NCI-H1930 (cell line): ENCODE measurements around the gene ZFYVE21.
"Not testable (repeated sequence)": the region's sequence is repeated elsewhere in the genome, so short reads cannot be mapped to it uniquely, and the experiment has no call there.

Experiments
- DNase-seq, 2 experiments: peaks; one replicate each; lab custom pipeline; 2025; lab: John Stamatoyannopoulos, UW

Gene ZFYVE21

DNA sequence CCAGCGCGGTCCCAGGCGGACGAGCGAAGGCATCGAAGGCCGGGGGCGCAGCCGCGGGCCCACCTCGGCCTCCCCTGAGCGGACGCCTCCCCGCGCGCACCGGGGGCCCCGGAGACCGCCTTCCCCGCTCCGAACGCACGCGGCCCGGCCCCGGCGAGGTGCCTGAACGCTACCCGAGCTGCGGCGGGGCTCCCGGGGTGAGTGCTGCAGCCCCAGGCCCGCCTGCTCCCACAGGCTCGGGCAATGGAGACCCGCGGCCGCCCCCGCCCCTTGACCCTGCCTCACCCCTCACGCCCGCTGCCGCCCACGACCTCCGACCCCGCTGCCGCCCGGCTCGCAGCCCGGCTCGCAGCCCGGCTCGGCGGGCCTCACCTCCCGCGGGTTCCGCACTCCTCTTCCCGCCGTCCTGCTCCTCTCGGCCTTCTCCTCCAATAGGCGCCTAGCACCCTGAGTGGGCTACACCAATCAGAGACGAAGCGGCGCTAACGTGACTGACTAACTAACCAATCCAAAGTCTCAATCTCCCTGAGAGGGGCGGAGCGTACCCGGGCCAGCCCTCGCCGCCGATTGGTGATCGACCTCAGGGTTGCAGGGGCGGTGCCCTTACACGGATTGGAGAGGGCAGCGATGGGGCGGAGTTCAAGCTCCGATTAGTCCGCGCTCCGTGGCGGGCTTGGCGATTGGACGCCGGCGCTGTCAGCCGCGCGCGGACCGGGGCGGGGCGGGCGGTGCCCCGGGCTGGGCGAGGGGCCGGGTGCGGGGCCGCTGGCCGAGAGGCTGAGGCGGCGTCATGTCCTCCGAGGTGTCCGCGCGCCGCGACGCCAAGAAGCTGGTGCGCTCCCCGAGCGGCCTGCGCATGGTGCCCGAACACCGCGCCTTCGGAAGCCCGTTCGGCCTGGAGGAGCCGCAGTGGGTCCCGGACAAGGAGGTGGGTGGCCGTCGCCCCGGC, at the start of gene ZFYVE21, which contains the start of gene XRCC3:
TSS of gene ZFYVE21 (plus strand) at position 759 of the 949 bp plus-strand sequence. CDS start at position 791, 32 bp downstream.
TSS of gene XRCC3 (minus strand) at position 400 of the 949 bp plus-strand sequence. CDS start 4,364 bp downstream, outside the sequence.
- peak; percentile 98 to 99 for DNase-seq

DNA sequence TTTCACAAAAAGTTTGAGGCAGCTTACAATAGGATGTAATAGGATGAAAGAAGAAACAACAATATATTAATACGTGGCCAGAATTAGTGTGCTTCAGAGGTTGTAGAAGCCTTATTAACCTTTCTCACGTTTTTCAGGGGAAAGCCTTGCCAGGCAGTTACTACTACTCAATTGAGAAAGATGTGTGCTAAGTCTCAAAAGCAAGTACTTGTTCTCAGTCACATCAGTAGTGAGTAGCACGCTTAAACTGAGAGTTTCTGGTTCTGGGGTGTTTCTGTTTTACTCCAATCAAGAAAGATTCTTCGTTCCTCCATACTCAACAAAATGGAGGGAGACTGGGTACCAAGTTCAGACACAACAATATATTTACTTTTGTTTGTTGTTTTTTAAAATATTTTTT, 47.9 kb upstream of the ZFYVE21 start:
- DNase-seq: no peak

DNA sequence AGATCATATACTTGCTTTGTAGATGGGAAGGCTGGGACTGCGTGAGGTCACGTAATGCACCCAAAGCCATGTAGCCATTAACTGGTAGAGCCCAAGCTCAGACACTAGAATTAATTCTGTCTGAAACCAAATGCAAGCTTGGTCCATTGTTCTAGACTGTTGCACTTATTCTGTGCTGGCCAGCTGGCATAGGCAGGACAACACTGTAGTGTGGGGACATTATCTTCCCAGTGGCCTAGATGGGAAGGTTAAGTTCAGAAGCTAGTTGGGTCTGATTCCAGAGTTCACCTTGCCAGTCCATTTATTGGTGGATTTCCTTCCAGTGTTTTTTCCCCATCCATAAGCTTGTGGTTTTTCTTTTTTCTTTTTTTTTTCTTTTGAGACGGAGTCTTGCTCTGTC, 47.5 kb upstream of the ZFYVE21 start:
- DNase-seq: no peak

DNA sequence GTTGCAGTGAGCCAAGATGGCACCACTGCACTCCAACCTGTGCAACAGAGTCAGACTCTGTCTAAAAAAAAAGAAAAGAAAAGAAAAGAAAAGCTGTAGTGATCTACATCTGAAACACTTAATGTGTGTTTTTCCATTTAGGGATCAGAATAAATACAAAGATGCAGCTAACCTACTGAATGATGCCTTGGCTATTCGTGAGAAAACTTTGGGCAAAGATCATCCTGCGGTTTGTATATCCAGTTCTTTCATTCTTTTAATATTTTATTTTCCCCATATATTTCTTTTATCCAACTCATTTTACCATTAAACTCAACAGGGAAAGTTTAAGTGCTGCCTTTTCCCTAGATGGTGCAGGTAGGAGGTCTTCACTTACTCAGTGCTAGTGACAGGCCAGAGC, 46.2 kb upstream of the ZFYVE21 start:
- no peak for DNase-seq

DNA sequence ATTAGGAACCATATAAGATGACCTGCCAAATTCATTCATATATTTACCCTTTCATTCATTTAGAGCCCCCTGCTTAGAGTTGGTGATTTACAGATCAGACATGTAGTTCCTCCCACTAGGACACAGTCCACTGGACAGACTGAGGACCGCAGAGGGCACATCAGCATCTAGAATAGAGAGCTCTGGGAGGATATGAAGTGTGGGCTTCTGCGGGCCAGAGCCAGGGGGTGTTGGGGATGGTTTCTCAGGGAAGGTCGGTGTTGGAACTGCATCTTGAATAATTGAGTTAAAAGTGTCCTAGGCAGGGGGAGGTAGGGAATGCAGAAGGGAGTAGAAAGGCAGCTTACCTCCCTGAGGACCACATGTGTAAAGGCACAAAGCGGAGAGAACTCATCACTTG, 43.7 kb upstream of the ZFYVE21 start:
- no peak for DNase-seq

DNA sequence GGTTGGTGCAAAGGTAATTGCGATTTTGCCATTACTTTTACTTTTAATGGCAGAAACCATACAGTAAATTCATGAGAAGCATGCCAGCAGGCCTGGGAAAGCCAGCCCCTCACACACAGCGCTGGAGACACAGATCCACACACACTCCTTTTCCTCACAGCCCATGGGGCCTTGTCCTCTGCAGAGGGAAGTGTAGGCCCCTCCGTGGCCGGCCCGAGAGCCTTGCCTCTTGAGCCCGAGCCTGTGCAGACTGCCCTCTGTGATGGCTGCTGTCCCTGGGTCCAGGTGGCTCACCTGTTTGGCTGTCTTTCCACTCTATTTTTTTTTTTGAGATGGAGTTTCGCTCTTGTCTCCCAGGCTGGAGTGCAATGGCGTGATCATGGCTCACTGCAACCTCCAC, 39.7 kb upstream of the ZFYVE21 start:
- no peak for DNase-seq

DNA sequence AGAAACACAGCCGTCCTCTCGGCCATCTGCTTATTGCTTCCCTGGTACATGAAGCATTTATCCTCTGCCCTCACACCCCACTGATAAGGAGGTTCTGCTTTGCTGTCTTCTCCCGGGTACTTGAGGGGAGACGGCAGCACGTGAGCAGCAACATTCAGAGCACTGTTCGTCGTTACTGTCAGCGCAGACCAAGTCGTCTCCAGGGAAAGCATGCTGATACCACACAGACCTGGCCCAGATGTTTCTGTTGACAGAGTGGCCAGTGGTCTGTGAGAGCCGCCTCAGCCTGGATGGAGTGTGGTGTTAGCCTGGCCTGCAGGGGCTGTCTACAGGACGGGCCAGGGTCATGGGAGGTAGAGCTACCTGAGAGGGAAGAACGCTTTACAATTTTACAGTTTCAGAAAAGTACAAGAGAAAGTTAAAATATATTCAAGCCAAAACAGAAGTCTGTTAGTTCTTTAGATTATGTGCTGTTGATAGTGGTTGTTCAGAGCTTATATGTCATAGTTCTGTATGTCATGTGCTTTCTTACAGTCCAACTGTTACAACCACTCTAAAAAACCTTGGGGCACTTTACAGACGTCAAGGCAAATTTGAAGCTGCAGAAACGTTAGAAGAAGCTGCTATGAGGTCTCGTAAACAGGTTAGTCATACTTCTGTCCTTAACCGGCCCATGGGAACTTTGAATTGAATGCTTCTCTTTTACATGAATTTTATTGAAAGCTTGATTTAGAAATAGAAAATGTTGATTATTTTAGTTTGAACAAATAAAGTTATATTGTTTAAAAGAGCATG, 38.5 kb upstream of the ZFYVE21 start:
- DNase-seq: no peak

DNA sequence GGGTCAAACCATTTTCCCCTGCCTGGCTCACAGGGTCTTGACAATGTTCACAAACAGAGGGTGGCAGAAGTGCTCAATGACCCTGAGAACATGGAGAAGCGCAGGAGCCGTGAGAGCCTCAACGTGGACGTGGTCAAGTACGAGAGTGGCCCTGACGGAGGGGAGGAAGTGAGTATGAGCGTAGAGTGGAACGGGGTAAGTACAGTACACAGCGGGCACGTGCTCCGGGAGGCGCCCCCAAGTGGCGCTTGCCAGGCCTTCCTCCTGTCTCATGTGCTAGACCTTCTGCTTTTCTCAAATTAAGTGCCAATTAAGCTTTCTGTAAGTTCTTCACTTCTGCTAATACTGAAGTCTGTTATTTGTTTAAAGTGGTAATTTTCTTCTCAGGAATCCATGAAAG, 36.3 kb upstream of the ZFYVE21 start:
- DNase-seq: no peak

DNA sequence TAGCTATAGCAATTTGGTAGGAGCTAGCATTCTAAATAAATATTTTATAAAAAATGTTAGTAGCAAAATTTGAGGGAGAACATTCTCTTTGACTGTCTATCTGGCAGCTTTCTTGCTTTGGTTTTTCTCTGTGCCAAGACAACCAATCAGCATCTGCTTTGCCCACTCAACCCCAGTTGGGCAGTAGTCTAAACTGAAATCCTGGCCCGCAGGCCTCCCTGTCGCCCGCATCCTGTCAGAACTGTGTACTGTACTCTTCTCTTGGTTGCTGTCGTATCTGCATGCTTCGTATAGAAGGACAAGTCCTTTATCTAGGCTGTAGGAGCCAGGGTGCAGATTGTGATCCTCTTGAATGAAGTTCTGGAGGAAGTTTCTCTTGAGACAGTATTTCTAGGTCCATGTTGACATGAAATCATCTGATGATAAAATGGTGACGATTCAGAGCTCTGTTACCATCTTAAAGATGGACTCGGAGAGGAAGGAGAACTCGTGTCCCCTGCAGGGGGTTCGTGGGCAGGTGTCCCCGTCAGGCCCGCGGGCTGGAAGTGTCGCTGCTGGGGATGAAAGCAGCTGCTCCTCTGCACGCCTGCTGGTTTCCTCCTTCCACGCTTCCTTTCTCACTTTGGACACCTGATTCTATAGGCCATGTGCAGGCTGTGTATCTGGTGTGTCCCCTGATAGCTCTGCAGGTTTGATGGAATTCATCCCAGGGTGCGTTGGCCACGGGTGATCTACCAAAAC, 34.9 kb upstream of the ZFYVE21 start:
- DNase-seq: no peak

DNA sequence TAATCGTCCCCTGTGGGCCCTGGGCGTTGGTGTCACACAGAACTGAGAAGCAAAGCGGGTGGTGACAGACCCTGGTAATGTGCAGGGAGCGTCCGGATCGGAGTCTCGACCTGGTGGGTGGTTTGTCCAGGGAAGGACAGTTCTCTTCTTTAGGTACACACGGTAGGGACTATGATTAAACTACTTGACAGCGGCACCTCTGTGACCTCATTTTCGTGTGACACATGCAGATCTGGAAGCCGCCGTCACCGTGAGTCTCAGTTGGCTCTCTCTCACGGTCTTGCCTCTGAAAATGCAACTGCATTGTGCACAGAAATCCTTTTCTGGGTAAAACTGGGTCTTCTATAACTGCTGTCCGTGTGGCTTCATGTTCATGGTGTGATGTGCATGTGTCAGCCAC, 32.5 kb upstream of the ZFYVE21 start:
- no peak for DNase-seq

DNA sequence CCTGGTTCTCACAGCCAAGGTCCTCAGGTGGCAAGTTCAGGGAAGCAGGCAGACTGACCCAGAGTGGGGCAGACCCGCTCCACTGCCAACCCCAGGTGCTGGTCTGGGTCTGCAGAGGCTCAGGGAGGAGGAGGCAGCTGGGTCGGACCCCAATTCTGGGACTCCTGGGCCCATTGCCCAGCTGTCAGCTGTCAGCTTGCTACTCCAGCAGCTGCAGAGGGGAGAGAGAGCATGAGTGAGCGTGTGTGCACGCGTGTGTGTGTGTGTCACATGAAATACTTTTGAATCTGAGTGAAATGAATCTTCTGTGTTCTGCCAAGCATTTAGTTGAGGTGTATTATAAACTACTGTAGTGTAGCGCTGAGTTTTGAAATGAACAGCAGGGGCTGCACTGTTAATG, 31.1 kb upstream of the ZFYVE21 start:
- DNase-seq: no peak

DNA sequence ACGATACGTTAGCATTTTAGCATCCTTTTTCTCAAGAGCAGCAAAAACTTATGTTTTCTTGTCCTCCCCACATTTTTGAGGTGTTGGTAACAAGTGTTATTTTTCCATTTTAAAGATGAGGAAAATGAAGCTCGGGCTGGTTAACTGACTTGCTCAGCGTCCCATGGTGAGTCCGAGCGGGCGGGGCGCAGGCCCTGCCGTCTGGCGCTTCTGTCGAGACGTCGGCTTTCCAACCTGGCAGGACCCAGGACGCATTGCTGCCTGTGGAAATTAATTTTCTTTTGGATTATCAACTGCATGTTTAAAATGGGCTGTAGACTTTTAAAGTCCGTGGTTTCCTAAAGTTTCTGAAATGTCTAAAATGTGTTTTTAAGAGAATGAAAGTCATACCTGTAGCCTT, 30.7 kb upstream of the ZFYVE21 start:
- DNase-seq: no peak

DNA sequence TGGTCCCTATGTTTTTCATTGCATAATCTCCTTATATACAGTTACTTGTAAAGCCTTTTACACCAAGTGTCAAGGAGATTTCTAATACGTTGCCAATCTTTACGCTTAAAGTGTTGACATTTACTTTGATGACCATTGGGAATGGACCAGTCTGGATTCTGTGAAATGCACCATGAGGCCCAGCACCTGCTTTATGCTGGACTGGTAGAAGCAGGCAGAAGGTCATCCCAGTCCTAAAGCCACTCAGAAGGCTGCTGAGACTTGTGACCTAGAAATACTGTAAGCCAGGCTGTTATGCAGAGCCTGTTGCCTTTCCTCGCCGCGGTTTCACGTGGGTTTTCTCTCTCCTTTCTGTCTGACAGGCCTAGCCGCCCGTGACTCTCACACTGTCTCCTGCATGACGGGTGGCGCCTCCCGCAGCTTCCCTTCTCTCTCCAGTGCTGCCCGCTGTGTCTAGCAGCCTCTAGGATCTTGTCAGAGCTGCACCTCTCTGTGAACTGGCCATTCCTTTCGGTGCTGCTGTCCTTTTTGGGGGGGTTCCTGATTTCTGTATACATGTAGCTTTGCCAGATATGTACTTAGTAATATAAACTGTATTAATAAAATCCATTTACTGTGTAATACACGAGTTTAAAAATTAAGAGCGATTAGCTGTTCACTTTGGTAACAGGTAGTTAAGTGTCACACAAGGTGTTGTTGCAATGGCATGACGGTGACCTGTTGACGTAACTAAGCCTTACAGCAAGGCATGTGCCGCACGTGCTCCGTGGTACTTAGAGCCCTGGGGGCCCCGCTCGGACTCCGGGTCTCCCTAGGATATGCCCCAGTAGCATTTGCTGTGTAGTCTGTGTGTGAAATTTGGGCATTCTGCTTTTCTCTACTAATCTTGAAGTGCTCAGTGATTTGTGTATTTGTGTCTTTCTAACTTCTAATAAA, 30.1 kb upstream of the ZFYVE21 start:
- DNase-seq: no peak

DNA sequence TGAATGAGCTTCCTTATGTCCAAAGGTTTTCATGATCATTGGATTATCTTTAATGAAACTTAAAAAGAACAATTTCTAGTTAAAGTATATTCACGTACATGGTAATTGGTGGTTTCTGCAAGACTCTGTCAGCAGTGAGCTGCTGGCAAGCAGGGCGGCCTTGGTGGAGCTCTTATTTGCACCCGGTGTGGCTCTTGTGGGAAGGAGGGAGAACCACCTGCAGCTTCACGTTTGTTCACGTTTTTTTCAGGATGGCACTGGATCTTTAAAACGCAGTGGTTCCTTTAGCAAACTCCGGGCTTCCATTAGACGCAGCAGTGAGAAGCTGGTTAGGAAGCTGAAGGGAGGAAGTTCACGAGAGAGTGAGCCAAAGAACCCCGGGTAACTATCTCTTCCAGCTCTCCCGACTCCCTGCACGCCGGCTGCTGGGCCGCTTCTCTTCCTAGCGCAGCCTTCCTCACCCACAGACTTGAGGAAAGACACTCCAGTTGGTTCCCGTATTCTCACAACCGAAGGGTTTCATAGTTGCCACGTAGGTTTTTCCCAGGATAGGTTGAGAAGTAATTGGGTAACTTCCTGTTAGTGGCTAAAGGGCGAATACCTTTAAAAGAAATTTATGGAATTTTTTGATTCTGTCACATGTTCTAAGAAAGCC, 28.7 kb upstream of the ZFYVE21 start:
- DNase-seq: no peak

DNA sequence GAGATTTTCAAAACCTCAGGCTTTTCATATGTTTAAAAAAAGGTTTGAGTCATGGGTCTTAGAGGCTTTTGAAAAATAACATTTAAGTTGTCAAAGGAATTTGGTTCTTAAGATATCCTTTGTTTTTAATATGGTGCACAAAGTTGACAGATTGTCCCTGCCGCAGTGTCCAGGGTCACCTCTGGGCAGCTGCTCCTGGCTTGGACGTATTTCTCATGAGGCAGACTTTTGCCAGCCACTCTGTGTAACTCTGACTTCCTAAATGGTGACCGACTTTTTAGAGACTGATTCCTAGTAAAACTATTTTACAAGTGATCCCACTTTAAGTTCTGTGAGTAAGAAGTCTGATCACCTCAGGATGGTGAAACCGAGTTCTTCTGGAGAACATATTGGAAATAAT, 27.9 kb upstream of the ZFYVE21 start:
- DNase-seq: no peak

DNA sequence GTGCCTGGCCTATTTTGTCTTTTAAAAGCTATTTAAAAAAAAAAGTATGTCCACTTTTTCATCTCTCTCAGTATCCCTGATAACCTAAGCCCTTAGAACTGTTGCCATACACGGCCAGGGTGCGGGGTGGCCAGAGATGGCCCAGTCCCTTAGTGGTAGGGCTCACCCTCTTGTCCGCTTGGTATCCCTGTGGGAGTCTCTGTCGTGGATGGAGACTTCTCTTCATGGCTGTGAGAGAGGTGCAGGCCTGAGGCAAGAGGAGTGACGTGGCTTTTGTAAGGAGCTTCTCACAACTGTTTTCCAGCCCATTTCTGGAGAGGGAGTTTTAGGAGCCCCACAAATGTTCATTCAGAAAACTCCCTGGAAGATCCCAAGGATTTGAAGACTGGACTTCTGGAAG, 27.2 kb upstream of the ZFYVE21 start:
- no peak for DNase-seq

DNA sequence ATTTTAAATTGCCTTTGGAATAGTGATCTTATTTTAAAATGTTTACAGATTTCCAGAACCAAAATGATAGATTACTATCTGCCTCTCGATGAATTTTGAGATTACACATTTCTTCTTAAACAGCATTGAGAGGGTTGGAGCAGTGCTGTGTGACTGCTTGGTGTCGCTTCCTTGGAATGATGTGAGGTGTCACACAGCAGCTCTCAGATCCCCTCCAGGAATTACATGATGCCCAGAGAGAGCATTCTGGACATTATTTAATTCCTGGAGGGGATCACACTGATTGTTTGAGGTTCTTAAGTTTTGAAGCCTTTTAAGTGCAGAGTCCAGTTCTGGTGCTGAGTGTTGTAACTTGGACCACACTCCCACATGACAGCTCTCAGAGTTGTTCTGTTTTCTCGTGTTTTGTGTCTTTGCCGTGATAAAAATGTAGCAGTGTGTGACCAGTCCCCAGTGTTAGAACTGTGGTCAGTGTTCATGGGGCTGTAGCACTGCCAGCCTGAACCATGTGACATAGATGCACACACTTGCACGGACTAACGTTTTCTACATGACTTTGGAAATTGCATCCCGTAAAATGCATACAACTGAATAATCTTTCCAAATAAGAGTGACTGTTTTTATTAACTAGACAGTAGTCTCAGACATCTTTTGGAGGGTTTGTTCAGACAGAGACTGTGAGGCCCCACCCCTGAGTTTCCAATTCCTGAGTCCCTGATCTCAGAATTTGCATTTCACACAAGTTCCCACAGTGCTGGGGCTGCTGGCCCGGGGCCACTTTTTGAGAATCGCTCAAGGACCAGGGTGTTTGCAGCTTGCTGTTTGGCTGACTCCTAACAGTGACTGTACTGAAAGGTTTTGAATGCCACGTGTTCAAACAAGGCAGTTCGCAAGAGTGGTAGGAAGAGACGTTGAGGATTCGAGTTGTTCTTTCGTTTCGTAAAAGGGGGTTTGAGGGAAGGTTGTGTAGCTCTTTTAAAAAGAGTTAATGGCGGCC, 26.4 kb upstream of the ZFYVE21 start:
- DNase-seq: no peak

DNA sequence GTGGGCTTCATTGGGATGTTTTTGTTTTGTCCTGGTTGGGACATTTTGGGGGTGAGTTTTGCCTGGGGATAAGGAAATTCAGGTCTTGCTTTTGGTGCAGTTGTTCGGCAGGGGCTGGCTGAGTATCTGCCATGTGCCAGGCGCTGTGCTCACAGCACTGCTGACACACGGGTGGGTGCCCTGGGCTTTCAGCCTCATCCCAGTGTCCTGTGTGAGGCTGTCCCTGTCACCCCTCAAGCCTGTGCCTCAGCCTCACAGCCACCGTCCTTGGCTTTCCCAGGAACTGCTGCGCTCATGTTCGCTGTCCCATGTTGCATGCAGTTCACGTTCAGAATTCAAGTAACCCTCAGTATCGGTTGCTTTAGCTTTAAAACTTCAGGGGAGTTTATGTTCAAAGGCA, 25.3 kb upstream of the ZFYVE21 start:
- DNase-seq: no peak

DNA sequence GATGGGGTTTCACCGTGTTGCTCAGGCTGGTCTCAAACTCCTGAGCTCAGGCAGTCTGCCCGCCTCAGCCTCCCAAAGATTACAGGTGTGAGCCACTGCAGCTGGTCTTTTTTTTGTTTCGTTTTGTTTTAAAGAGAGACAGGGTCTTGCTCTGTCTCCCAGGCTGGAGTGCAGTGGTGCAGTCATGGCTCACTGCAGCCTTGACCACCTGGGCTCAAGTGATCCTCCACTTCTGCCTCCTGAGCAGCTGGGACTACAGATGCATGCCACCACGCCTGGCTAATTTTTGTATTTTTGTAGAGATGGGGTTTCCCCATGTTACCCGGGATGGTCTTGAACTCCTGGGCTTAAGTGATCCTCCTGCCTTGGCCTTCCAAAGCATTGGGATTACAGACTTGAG, 24.0 kb upstream of the ZFYVE21 start:
- not testable (repeated sequence) for DNase-seq
